ENCODE measurements around the gene FAM83F.

- TF ChIP-seq CTCF (IDR thresholded peaks at IDR 0.05) (no peak), POLR2A (IDR thresholded peaks at IDR 0.05) (no peak)
Measured at GRCh38 chr22:39958949-39959639, 35.7 kb upstream of the FAM83F start.
